Colonic mucosa (tissue), 4 donors: Measurements from ENCODE around the gene KIF1A. TPM values are rescaled to one million over a fixed set of nuclear protein-coding genes. Genes with fewer than 3 reads are reported as not detected.

ENCODE experiments used
- DNase-seq: peaks from one replicate; pipeline ENCODE4 v3.0.0-alpha.2; 2020
- H3K27ac ChIP-seq: fragments of 200-600 bp; one replicate; pipeline ENCODE4 v1.8.0; 2021
- H3K27me3 ChIP-seq: fragments of 200-600 bp; one replicate; pipeline ENCODE4 v1.8.0; 2021
- H3K36me3 ChIP-seq: fragments of 200-600 bp; one replicate; pipeline ENCODE4 v1.8.0; 2021
- H3K4me1 ChIP-seq: fragments of 200-600 bp; one replicate; pipeline ENCODE4 v1.8.0; 2021; ENCODE audit warnings: mild to moderate bottlenecking
- H3K4me3 ChIP-seq: fragments of 200-600 bp; one replicate; pipeline ENCODE4 v1.8.0; 2021
- H3K9ac ChIP-seq, 2 donors: one replicate each; pipeline ENCODE4 v1.7.0; 2013; ENCODE audit warnings: control low read depth in 2 of 2, low read depth in 2 of 2, low read length in 2 of 2
- H3K9me3 ChIP-seq: fragments of 200-600 bp; one replicate; pipeline ENCODE4 v1.8.0; 2021
- CTCF ChIP-seq: fragments of 200-600 bp; IDR thresholded peaks from one replicate; pipeline ENCODE4 v1.8.0; 2022; ENCODE audit warnings: antibody characterized with exemption, mild to moderate bottlenecking
- intact Hi-C: fragments of 100-400 bp; cut with DNase I; formaldehyde crosslinking; loops from one replicate; pipeline ENCODE4 v1.14.1; 2022
- total RNA-seq, 2 donors: library from RNA; stranded (reverse); fragmentation: NEBNext Ultra II Directional in 1 of 2; extraction: Animal tissue kit (Norgen Biotek cat#: 25700) in 1 of 2; gene quantifications; one replicate each; pipeline ENCODE4 v1.2.1, GENCODE V29; 2021
- donor health status: healthy.
- donor health status: DM: no; HTN: no; CAD: no.
- donor health status: DM: no; HTN: no; CAD: no.

Gene KIF1A
- total RNA-seq, 2 donors from 2014 or later = 1.9 to 4.3 TPM

DNA sequence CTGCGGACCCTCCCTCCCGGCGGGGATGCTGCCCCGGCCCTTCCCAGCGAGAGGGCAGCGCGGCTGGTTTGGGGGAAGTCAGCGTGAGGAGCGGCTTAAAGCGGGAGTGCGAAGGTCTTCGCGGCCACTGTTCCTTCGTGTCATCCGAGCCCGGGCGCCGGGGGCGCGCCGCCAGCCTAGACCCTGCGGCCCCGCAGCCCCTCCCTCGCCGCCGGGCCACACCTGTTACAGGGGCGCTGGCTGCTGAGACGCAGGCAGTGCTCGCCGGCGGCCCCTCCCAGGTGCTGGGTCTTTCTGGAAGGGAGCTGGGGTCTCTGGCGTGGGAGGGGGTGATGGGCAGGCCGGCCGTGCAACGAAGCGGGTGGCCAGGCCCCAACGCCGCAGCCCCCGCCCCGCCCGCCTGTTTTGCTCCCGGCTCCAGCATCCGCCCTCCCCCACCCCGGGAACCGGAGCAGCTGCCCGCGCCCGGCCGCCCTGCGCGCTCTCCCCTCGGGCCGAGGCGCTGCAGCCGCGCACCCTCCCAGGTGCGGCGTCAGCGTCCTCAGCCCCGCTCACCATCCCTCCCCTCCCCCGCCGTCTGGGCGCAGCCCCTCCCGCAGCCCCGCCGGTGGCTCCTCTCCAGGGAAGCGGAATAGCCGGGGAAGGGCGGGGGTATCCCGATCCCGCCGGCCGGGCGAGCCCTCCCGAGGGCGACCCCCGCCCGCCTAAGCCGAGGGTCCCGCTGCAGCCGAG is 727 bp downstream of the KIF1A start:
- DNase-seq = no peak

GRCh38 chr2:240818293-240819125 is 1.5 kb downstream of the KIF1A start:
- Histone ChIP-seq H3K9me3 (no peaks in the 10 kb centered on the region), H3K27ac (no peak overlapping the region), H3K9ac (no peak overlapping the region), H3K27me3 (peaks cover 54% of the 10 kb centered on the region), H3K36me3 (no peaks in the 10 kb centered on the region), H3K4me3 (no peak overlapping the region), H3K4me1 (no peaks in the 10 kb centered on the region)
- intact Hi-C loops = no loop called here
- DNase-seq = no peak
- no peak for TF ChIP-seq CTCF

More for the DNA sequence above, 727 bp downstream of the KIF1A start:
- Histone ChIP-seq H3K27me3 (peaks cover 54% of the 10 kb centered on the region), H3K9me3 (no peaks in the 10 kb centered on the region), H3K4me3 (no peak overlapping the region), H3K9ac (no peak overlapping the region), H3K27ac (no peak overlapping the region), H3K36me3 (no peaks in the 10 kb centered on the region), H3K4me1 (no peaks in the 10 kb centered on the region)
- TF ChIP-seq CTCF = no peak
- intact Hi-C loops = no loop called here

GRCh38 chr2:240817496-240818292 is 2.3 kb downstream of the KIF1A start:
- DNase-seq = no peak
- H3K27me3 ChIP-seq = peaks cover 46% of the 10 kb centered on the region

DNA sequence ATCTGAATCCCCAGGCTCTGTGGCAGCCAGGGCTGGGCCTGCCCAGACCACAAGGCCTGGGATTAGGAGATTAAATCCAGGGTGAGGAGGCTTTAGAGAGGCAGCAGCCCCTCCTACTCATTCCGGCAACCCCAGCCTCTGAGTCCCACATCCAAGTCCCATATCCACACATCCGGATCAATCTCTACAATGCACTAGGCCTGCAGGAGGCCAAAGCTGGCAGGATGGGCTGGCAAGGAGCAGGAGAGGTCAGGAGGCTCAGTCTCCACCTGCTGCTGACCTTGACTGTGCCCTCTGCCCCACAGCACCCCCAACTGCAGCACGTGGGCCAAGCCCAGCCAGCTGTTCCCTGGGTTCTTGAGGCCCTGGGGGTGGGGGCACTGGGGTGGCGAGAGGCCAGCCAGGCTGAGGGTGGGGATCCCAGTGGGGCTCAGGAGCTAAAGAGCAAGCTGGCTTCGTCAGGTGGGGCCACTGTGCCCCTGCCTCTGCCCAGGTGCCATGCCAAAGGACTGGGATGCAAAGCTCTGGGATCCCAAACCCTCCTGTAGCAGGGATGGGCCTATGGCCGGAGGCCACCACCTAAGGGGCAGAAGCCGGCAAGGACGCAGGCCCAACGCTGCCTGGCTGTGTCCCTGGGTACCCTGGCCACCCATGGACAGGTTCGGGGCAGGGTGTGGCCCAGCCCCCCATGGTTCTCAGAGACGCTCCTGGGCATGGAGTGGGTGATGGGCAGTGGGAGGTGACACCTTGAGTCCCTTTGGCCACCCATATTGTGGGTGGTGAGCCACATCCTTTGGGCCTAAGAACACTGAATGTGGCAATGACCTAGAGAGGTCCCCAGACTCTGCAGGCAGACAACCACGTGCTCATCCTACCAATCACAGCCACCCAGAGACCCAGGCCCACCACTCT is 3.2 kb downstream of the KIF1A start:
- no peaks in the 10 kb centered on the region for H3K4me1 ChIP-seq
- peaks cover 39% of the 10 kb centered on the region for H3K27me3 ChIP-seq
- no peak for TF ChIP-seq CTCF
- no peak overlapping the region for H3K27ac ChIP-seq
- no peak overlapping the region for H3K4me3 ChIP-seq
- no peaks in the 10 kb centered on the region for H3K9me3 ChIP-seq
- H3K36me3 ChIP-seq = no peaks in the 10 kb centered on the region
- no peak for DNase-seq
- no peak overlapping the region for H3K9ac ChIP-seq
- intact Hi-C loops = no loop called here

More at GRCh38 chr2:240817496-240818292, 2.3 kb downstream of the KIF1A start:
- no peak overlapping the region for H3K9ac ChIP-seq
- H3K4me1 ChIP-seq = no peaks in the 10 kb centered on the region
- intact Hi-C loops = no loop called here
- H3K36me3 ChIP-seq = no peaks in the 10 kb centered on the region
- TF ChIP-seq CTCF = no peak
- no peak overlapping the region for H3K4me3 ChIP-seq
- H3K27ac ChIP-seq = no peak overlapping the region
- no peaks in the 10 kb centered on the region for H3K9me3 ChIP-seq
